ENCODE measurements around the gene RD3L.

DNA sequence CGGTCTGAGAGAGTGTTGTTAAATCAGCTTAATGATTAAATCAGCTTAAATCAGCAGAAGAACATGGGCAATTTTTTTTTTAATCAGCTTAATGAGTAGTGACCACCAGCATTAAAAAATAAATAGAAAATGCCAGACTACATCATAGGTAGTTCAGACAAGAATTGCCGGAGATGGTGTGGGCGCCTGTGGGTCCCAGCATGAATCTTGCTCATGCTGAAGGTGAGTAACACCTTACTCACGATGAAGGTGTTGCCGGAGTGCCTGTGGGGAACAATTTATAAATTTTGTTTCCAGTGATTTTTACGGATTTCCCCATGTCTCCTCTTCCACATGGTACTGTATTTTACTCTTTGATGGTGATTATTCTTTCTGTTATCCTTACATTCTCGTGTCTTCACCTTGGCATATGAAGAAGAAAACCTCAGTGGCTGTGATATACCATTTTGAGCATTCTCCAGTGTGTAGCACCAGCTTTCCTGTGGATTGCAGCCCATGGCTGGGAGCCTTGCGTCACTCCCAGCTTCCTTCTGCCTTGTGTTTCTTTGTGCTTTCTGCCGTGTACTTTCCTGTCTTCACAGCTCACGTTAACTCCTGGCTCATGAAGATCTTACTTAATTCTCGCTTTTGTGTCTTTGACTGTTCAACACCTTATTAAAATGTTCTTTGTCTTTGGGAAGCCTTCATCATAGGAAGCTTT, 9.4 kb downstream of the RD3L start:
- no peak for TF ChIP-seq POLR2A (IDR thresholded peaks at IDR 0.05)
- TF ChIP-seq, protein P1, sequence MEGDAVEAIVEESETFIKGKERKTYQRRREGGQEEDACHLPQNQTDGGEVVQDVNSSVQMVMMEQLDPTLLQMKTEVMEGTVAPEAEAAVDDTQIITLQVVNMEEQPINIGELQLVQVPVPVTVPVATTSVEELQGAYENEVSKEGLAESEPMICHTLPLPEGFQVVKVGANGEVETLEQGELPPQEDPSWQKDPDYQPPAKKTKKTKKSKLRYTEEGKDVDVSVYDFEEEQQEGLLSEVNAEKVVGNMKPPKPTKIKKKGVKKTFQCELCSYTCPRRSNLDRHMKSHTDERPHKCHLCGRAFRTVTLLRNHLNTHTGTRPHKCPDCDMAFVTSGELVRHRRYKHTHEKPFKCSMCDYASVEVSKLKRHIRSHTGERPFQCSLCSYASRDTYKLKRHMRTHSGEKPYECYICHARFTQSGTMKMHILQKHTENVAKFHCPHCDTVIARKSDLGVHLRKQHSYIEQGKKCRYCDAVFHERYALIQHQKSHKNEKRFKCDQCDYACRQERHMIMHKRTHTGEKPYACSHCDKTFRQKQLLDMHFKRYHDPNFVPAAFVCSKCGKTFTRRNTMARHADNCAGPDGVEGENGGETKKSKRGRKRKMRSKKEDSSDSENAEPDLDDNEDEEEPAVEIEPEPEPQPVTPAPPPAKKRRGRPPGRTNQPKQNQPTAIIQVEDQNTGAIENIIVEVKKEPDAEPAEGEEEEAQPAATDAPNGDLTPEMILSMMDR (IDR thresholded peaks at IDR 0.05): no peak
